ENCODE data around the gene NOTCH4. TPM values are rescaled to one million over a fixed set of nuclear protein-coding genes. Genes with fewer than 3 reads are reported as not detected.

The NOTCH4 gene
- total and polyA plus RNA-seq, 9 of the 15 experiments (the other 6 are each of a cell fraction or from before 2014, with no cell fraction given) = 0.24 to 4.3 (median 1.7) TPM

GRCh38 chr6:32152769-32153563 is 70.9 kb downstream of the NOTCH4 start (continued):
- TF ChIP-seq ZHX1 (conservative IDR thresholded peaks at IDR 0.05; ENCODE audit: low read length) (no peak), CREB1 (IDR thresholded peaks at IDR 0.05) (0 out of 2 replicates have a peak, but pooled peaks have one; percentile 25), CREB1 (CRISPR knock-in tag; IDR thresholded peaks at IDR 0.05) (no peak), ZNF699 (CRISPR knock-in tag; IDR thresholded peaks at IDR 0.05; ENCODE audit: insufficient replicate concordance) (no peak), BHLHE40 (IDR thresholded peaks at IDR 0.05; ENCODE audit: low read length) (peak; percentile 5; the same call in 1 of the 2 replicates), GATAD2A (IDR thresholded peaks at IDR 0.05) (peak; percentile 89), E2F8 (IDR thresholded peaks at IDR 0.05; ENCODE audit: low read depth, partially characterized antibody) (peak; percentile 21), ZNF583 (CRISPR knock-in tag; IDR thresholded peaks at IDR 0.05) (no peak), ELF1 (tag; IDR thresholded peaks at IDR 0.05) (no peak), ZNF134 (CRISPR knock-in tag; conservative IDR thresholded peaks at IDR 0.05) (no peak), PRDM10 (IDR thresholded peaks at IDR 0.05; ENCODE audit: partially characterized antibody) (no peak), CREM (IDR thresholded peaks at IDR 0.05; ENCODE audit: low read depth) (0 out of 2 replicates have a peak, but pooled peaks have one; percentile 20), DPF2 (IDR thresholded peaks at IDR 0.05) (peak; percentile 66), ZBTB7A (IDR thresholded peaks at IDR 0.05; ENCODE audit: borderline replicate concordance, control insufficient read depth, low read depth, low read length) (peak; percentile 93), ZNF316 (IDR thresholded peaks at IDR 0.05) (peak; percentile 78), C11orf30 (IDR thresholded peaks at IDR 0.05; ENCODE audit: low read depth) (peak; percentile 57; the same call in 1 of the 2 replicates), ZNF780A (CRISPR knock-in tag; IDR thresholded peaks at IDR 0.05) (no peak), POLR2AphosphoS5 (IDR thresholded peaks at IDR 0.05; ENCODE audit: control insufficient read depth, insufficient read depth, low read depth, low read length) (0 out of 2 replicates have a peak, but pooled peaks have one; percentile 24), CHD2 (IDR thresholded peaks at IDR 0.05; ENCODE audit: low read depth, low read length) (no peak), PRPF4 (IDR thresholded peaks at IDR 0.05; ENCODE audit: insufficient read depth, low read depth, low read length, poor library complexity, severe bottlenecking) (no peak)

All from K562 (cell line).